ENCODE measurements around the gene NOL4L.

NOL4L gene

GRCh38 chr20:32572271-32572968 is 12.7 kb downstream of the NOL4L start:
- TF ChIP-seq PATZ1 (CRISPR knock-in tag; IDR thresholded peaks at IDR 0.05; ENCODE audit: borderline replicate concordance) (no peak), CREB5 (CRISPR knock-in tag; IDR thresholded peaks at IDR 0.05; ENCODE audit: low read depth) (no peak), RARB (CRISPR knock-in tag; IDR thresholded peaks at IDR 0.05) (no peak), TOX (CRISPR knock-in tag; IDR thresholded peaks at IDR 0.05; ENCODE audit: borderline replicate concordance) (no peak), POU6F1 (CRISPR knock-in tag; IDR thresholded peaks at IDR 0.05; ENCODE audit: borderline replicate concordance, low read depth) (no peak), TCF4 (CRISPR knock-in tag; IDR thresholded peaks at IDR 0.05; ENCODE audit: borderline replicate concordance) (no peak), ZFP30 (CRISPR knock-in tag; IDR thresholded peaks at IDR 0.05) (no peak), CSDC2 (CRISPR knock-in tag; IDR thresholded peaks at IDR 0.05) (no peak), SNAI2 (CRISPR knock-in tag; IDR thresholded peaks at IDR 0.05) (no peak), OSR1 (CRISPR knock-in tag; IDR thresholded peaks at IDR 0.05) (no peak), ESRRG (CRISPR knock-in tag; IDR thresholded peaks at IDR 0.05) (no peak), ZNF8 (CRISPR knock-in tag; IDR thresholded peaks at IDR 0.05) (no peak), ZC3H10 (CRISPR knock-in tag; IDR thresholded peaks at IDR 0.05) (no peak), ZNF565 (CRISPR knock-in tag; conservative IDR thresholded peaks at IDR 0.05; ENCODE audit: low read depth) (no peak), TSHZ2 (CRISPR knock-in tag; IDR thresholded peaks at IDR 0.05) (no peak), ARNTL (CRISPR knock-in tag; IDR thresholded peaks at IDR 0.05; ENCODE audit: borderline replicate concordance, low read depth) (no peak), ZNF70 (CRISPR knock-in tag; IDR thresholded peaks at IDR 0.05) (no peak)
- ATAC-seq = no peak

GRCh38 chr20:32571566-32571965 is 13.6 kb downstream of the NOL4L start:
- ATAC-seq = no peak
- TF ChIP-seq ZFP30 (CRISPR knock-in tag; IDR thresholded peaks at IDR 0.05) (no peak), TSHZ2 (CRISPR knock-in tag; IDR thresholded peaks at IDR 0.05) (no peak), OSR1 (CRISPR knock-in tag; IDR thresholded peaks at IDR 0.05) (no peak), ZC3H10 (CRISPR knock-in tag; IDR thresholded peaks at IDR 0.05) (no peak), RARB (CRISPR knock-in tag; IDR thresholded peaks at IDR 0.05) (no peak), PPARA (CRISPR knock-in tag; IDR thresholded peaks at IDR 0.05; ENCODE audit: borderline replicate concordance) (no peak), CSRNP3 (CRISPR knock-in tag; IDR thresholded peaks at IDR 0.05) (no peak), PATZ1 (CRISPR knock-in tag; IDR thresholded peaks at IDR 0.05; ENCODE audit: borderline replicate concordance) (no peak), BACH2 (CRISPR knock-in tag; IDR thresholded peaks at IDR 0.05; ENCODE audit: borderline replicate concordance) (no peak), TOX (CRISPR knock-in tag; IDR thresholded peaks at IDR 0.05; ENCODE audit: borderline replicate concordance) (no peak), CSDC2 (CRISPR knock-in tag; IDR thresholded peaks at IDR 0.05) (no peak), POU6F1 (CRISPR knock-in tag; IDR thresholded peaks at IDR 0.05; ENCODE audit: borderline replicate concordance, low read depth) (no peak), ISL1 (CRISPR knock-in tag; IDR thresholded peaks at IDR 0.05) (no peak), SNAI2 (CRISPR knock-in tag; IDR thresholded peaks at IDR 0.05) (no peak), ESRRG (CRISPR knock-in tag; IDR thresholded peaks at IDR 0.05) (no peak)

Data from SK-N-SH treated with all-trans-retinoic acid at 6 μM for 48 hours (cell line).